ENCODE data around the gene MYO7A.

- no peak for TF ChIP-seq CTCF (IDR thresholded peaks at IDR 0.05)
- no peak for TF ChIP-seq EP300 (IDR thresholded peaks at IDR 0.05)
- no peak for TF ChIP-seq POLR2A (IDR thresholded peaks at IDR 0.05)
These were observed 9.4 kb downstream of the MYO7A start for GRCh38 chr11:77137421-77137820.

Data from ovary (tissue), 3 donors.